HG02642 (cell line): ENCODE measurements around the gene LHPP.

Experiments used
- ATAC-seq: cut with Tn5 transposase; IDR thresholded peaks from one replicate; pipeline ENCODE4 v1.9.1; 2021; ENCODE audit warnings: mild to moderate bottlenecking; ENCODE audit not compliant: unreplicated experiment, poor library complexity

The LHPP gene

GRCh38 chr10:124661660-124662180 is 200.1 kb downstream of the LHPP start:
- ATAC-seq: no peak

GRCh38 chr10:124663228-124663627 is 201.6 kb downstream of the LHPP start:
- no peak for ATAC-seq
